NCI-H82 treated with DMSO at 0.1 percent for 48 hours (cell line): ENCODE results near the gene MVB12B.

Source experiments
- DNase-seq: peaks from one replicate; lab custom pipeline; 2025; ENCODE audit not compliant: unreplicated experiment; lab: John Stamatoyannopoulos, UW

MVB12B gene

DNA sequence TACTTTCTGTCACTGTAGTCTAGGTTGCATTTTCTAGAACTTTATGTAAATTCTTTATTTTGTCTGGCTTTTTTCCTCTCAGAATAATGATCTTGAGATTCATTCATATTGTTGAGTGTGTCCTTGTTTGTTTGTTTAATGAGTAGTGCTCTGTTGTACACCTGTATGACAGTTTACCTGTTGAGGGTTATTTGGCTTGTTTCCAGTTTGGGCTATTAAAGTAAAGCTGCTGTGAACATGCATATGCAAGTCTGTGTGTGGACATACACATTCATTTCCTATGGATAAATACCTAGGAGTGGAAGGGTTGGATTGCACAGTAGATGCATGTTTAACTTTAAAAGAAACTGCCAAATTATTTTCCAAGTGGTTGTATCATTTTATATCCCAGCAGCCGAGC lies 30.4 kb downstream of the MVB12B start:
- DNase-seq = no peak

DNA sequence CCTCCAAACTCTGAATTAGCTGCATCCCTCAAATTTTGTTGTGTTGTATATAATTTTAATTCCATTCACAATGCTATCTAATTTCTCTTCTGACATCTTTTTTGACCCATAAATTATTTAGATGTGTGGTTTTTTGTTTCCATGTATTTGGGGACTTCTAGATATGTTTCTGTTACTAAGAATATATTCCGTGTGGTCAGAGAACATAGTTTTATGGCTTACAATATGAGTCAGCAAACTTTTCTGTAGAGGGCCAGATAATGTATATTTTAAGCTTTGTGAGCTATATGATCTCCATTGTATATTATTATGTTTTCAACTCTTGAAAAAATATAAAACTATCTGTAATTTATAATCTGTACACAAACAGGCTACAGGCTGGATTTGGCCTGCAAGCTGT lies 33.4 kb downstream of the MVB12B start:
- DNase-seq = no peak

DNA sequence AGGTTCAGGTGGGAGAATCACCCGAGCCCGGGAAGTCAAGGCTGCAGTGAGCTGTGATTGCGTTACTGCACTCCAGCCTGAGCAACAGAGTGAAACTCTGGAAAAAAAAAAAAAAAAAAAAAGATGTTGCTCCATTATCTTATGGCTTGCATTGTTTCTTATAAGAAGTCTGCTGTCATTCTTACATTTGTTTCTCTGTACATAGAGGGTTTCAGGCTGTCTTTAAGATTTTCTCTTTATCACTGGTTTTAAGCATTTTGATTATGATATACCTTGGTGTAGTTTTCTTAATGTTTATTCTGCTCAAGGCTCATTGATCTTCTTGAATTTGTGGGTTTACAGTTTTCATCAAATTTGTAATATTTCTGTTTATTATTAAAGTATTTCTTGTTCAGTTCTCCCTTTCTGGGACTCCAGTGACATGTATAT lies 35.2 kb downstream of the MVB12B start:
- no peak for DNase-seq

DNA sequence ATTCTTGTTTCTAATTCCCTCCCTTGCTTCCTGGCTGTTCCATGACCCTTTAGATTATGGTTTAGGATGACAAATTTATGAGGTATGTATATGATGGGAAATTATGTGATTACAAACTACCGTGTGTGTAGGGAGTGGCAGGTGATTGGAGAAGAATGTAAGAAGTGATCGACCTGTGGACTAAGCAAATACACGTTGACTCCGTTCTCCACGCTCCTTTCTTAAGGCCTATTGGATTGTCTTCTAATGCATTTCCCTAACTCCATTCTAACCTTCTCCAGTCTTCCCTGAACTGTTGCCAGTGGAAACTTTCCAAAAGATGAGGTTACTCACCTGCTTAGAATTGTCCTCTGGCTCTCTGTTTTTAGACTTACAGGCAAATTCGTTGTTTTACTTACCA lies 36.6 kb downstream of the MVB12B start:
- no peak for DNase-seq

DNA sequence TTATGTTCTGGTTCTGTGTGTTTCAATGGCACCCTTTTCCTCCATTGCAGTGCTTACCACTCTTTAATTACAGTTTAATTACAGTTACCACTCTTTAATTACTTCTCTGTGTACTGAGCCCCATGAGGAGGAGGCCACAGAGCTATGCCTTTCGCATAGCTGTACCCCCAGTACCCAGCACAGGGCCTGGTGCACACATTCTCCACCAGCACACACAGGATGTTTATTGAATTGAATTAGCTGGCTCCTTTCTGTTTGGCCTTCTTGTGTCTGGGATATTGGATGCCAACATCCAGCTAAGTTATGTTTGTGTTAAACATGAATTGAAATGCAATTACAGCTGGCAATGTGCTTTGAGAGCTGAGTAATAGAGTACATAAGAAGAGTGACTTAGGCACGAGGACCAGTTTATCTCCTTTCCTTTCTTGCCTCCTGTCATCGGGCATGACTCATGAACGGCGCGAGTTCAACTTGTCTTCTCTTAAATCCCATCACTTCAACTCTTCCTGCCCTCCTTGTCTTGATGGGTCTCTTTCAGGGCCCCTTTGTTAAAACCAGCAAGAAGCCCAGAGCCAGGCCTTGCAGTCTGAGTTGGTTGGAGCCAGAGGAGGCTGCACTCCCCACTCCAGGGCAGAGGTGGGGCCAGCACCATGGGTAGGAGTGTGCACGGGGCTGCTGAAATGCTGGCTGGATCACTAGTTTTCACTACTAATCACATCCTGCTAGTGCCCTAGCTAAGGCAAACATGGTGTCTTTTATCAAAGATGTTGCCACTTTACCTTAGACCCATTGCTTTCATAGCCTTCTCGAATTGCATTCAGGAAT lies 37.4 kb downstream of the MVB12B start:
- DNase-seq = no peak

DNA sequence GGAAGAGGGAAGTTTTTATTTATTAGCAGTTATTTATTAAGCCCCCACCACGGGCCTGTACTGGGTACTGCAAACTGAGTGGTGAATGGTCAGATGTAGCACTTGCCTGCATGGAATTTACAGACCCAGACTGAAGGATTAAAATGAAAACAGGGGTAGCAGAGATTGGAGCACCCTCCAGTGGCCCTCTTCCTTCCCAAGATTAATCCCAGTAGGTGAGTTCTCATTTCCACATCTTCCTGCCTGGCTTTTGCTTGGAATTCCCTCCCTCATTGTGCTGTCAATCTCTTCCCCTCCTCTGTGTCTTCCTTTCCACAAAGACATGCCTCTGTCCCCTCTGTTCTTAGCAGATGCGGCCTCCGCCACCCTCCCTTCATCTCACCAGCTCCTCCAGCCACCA lies 39.2 kb downstream of the MVB12B start:
- DNase-seq = peak; percentile 16

DNA sequence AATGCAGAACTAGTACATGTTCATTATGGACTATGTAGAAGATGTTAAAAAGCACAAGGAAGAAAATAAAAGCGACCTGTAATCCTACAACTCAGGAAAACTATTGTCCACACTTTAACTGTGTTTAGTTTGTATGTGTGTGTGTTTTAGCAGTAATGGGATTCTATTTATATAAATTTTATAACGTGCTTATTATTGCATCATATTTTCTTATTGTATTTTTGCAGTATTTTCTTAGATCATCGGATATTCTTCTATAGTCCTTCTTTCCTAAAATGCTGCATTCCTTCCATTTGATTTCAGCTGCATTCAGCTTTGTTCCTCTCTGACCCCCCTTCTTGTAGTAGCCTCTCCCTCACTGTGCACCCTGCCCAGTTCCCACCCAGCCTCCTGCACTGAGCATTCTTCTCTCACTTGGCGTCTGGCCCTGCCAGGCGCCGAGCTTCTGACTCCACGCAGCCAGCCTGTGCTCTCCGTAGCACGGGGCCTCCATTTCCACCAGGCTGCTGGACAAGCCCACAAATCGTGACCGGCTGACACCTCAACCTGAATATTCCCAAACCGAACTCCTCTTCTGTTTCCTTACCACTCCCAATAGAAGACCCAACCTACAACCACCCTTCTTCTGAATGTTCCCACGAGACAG lies 39.9 kb downstream of the MVB12B start:
- no peak for DNase-seq

DNA sequence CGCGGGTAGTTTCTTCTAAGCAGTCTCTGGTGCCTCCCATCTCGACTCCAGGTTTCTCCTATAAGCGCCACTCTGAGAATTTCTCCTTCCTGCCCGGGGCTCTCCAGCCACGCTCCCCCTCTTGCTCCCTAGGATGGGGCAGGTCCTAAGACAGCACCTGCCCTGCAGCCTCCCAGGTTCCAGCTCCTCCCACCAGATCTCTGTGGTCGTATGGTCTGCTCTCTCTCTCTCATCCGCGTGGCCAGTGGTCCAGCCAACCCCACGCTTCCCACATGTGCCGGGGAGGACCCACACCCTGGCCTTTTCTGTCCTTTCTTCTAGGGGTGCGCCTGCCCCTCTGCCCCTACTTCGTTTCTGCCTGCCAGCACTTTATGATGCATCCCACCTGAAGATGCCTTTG lies 40.5 kb downstream of the MVB12B start:
- no peak for DNase-seq

DNA sequence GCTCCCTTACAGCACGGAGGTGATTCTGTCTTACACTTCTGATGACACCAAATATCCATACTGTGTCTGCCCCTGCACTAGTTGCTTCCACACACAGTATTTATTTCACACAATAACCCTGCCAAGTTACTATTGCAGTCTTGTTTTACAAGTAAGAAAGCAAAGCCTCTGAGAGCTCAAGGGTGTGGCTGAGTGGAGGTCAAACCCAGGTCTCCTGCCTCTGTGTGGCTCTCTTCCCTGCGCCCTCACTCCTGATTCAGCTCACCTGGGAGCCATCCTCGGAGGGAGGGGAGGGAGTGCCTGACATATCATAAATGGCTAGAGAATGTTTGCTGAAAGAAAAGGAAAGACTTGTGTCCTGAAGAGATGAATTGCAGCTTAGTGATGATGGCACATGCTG lies 41.0 kb downstream of the MVB12B start:
- DNase-seq = no peak

DNA sequence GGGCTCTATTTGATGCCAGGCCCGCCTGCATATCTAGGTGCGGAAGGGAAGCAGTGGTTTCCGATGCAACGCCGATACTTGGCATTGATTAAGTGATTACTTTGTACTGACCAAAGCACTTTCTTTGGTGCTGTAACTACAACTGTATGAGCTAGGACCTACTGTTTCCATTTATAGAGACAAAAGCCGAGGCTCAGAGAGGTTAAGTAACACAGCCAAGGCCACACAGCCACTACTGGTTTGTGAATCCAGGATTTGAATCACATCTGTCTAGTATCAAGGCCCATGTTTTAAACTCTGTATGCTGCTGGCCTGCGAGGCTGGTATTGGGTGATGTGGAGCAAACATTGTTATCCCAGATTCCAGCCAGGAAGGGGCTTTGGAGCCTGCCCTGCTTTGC lies 41.4 kb downstream of the MVB12B start:
- no peak for DNase-seq

DNA sequence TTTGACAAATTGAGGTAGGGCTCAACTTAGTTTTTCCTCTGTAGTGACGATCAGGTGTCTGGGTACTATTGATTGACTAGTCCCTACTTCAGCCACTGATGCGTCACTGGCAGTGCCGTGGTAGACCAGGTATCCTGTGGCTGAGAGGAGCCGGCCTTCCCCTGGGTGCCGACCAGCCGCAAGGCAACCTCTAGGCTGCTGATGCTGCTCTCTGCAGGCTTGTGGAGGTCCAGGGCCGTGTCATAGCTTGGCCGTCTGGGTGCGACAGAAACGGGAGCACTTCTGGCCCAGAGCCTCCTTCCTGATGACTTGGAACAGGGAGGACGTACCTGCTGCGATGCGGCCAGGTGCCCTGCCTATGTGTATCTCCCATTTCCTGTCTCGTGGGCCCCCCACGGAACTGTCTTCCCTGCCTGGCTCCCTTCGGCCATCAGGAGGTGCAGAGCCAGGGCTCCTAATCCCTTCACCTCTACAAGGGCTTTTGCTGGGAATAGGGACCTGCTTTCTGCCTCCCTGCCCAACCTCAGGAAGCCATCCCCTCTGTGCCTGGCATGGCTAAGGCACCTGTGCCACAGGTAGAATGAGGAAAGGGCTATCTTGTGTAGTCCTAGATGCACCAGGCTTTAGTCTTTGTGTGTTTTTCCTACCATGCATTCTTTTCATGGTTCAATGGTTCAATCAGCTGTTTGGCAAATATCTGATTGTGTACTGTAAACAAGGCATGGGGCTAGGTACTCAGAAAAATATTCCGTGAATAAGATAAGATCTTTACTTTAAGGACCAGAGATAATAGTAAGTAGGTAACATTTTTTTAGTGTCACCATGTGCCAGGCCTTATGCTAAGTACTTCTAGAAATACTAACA lies 44.6 kb downstream of the MVB12B start:
- DNase-seq = no peak

DNA sequence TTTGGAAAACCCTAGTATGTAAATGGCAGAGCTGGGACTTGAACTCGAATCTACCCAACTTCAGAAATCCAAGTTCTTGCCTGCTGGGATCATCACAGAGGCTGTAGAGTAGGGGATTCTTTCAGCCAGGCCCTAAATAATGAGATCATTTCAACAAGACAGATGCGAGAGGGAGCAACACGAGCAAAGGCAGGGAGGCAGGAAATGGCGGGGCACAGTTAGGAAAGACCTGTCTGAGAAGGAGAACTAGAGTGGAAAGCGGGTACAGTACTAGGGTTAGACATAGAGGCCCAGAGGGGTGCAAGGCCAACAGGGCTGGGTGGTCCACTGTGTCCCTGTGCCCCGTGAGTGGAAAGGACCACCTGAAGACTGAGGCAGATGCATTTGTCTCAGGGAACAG lies 46.1 kb downstream of the MVB12B start:
- DNase-seq = no peak

DNA sequence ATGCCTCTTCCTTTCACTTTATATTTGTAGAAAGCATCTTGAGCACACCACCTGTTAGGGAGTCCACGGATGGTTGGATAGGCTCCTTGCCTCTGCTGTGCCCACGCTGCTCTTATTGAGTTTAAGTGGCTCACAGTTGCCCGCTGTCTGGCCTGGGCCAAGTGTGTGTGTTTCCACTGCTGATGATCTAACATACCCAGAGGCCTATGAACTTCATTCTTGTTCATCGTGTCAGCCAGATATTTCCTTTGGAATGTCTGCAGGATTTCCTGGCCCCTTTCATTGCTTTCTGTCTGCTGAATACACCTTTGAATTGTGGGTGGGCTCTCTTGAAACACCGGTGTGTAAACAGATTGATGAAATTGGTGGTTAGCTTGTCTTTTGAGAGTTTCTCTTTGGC lies 46.6 kb downstream of the MVB12B start:
- DNase-seq = no peak

DNA sequence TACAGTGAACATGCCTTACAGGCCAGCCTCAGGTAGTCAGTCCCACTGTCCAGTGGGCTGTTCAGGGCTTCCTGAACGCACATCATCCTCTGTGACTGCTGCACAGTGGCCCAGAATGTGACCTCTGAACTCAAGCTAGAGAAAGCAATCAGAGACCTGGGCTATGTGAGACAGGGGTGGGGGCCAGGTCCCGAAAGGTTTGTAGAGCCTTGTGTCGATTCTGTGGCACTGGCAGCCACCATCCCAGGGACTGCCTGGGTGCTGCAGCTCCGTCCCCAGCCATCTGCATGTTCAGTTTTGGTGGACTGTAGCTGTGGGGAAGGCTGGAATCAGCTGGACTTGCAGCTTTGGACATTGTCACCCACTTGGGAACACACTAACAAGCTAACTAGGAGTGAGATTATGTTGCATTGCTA lies 47.7 kb downstream of the MVB12B start:
- no peak for DNase-seq

DNA sequence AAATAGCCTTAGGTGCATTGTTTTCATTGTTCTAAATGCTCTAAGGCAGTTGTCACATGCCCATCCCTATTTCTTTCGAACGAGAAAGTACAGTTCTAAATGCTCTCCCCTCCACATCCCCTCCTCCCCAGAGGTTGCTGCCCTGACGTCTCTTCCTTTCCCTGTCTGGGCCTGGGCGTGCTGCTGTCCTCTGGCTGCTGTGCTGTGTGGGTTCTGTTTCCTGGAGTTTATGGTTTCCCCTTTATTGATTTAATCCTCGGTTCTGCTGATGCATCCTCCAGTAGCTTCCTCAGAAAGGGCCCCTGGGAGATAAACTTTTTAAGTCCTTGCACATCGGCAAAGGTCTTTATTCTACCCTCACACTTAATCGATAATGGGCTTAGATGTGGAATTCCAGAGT lies 48.8 kb downstream of the MVB12B start:
- DNase-seq = no peak

DNA sequence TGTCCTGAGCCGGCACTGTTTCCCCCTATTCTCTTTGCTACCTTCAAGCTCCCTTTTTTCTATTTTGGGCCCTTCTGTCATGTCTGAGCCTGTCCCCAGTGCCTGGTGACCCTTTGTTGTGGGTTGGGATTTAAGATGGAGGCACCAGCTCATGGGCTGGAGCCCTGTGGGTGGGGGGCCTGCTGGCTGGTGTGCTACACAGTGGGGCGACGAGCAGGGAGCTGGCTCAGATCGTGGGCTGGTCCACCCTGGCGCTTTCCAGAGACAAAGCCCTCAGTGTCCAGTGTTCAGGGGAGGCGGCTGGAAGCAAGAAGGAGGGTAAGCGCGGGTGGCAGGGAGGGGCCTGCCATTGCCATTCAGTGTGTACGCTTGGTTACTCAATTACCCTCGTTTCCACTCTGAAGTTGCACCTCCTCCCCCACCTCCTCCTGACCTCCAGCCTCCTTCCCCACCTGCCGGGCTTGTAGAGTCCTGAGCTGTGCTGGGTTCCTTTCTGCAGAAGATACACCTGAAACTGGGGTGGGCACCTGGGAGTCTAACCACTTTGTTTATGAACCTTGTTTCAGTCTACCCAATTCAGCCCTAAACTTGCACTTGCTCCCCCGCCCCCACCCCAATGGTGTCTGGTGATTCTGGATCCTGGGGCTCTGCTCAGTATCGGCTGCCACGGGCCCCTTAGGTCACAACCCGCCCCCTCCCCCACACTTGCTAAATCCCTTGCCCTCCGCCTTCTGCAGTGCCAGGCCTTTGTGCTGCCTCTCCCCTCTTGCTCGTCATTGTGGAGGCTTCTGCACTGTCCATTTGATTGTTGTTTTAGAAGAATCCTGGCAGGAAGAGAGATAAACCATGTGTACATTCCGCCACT lies 49.9 kb downstream of the MVB12B start:
- no peak for DNase-seq

DNA sequence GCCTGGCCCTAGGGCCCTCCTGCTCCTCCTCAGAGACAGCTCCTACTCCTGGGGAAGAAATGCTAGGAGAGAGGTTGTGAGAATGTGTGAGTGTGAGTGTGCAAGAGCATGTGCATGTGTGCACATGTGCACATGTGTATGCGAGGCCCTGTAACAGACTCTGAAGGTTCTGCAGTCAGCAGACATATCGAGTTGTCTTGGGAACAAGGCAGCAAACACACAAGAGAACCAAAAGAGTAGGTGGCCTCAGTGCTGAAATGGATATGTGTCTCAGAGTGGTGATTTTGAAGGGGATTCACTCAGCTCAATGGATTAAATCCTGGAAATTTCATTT lies 50.5 kb downstream of the MVB12B start:
- DNase-seq = no peak

DNA sequence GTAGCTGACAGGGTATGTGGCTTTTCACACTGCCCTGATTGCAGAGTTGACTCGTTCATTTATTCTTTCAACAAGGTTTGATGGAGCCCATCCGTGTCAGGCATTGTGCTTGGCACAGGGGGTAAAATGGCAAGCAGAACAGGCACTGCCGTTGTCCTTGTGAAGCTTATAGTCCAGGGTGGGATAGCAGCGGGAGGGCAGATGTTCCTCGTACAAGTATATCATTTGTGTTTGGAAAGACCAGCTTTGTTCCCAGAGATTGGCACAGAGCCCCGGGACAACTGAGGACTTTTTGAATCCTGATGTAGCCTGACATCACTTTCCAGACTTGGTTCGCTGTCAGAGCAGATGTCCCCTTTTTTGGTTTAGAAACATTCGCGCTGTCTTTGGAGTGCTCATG lies 50.9 kb downstream of the MVB12B start:
- no peak for DNase-seq

DNA sequence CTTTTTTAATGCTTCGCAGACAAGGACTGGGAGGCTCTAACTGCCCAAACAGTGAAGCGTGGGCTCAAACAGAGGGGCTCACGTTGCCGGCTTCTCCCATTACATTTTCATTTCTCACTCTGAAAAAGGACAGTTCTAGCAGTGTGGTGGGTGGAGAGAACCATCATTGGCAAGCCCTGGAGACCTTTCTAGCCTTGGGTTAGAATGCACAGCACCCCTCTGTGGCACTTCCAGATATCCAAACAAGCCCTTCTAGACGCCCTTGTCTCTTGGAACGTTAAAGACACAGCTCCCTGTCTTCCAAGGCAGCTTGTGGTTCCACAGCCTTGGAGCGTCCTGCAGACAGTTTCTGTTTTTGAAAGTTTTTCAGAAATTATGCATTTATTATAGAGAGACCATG lies 52.1 kb downstream of the MVB12B start:
- DNase-seq = no peak

DNA sequence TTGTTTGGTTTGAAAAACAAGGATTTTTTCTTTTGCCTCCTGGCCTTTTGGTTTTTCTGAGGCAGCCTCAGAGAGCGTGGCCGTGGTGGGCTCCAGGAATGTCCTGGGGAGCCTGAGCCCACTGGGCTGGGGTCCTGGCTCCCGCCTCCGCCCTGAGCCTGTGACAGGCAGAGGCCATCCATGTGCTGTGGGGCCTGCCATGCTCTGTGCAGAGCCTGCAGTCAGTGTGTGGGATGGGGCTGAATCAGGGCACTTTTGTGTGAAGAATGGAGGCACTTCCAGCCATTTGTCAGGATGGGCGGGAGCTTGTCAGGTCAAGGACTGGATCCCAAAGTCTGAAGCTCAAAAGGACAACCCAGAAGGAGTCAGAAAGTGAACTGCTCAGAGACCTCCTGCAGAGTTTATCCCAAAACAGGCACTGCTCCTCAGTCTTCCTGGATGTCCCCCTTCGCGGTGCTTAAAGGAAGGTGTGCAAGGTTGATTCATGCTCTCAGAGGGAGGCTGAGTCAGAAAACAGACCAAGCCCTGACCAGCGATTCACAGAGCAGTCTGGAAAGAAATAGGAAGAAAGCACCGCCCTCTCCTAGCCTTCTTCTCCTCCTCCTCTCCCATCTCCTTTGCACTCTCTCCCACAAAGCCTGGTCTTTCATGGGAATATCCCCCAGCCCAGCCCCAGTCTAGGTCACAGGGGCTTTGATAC lies 53.2 kb downstream of the MVB12B start:
- DNase-seq = no peak
